Cardiac septum (tissue), 1 donor: ENCODE results near the gene RELCH. TPM values are rescaled to one million over a fixed set of nuclear protein-coding genes. Genes with fewer than 3 reads are reported as not detected.
"Not testable (repeated sequence)": the region's sequence is repeated elsewhere in the genome, so short reads cannot be mapped to it uniquely, and the experiment has no call there.

Experiments
- DNase-seq: peaks from one replicate; pipeline ENCODE4 v3.0.0-alpha.2; 2020; ENCODE audit warnings: low spot score
- intact Hi-C: fragments of 100-400 bp; cut with DNase I; formaldehyde crosslinking; loops from one replicate; pipeline ENCODE4 v1.14.0; 2022
- long read RNA-seq: library from polyadenylated mRNA; unstranded; transcript quantifications from one replicate; pipeline ENCODE4 v2.0.0, GENCODE V29; 2021
- total RNA-seq: library from RNA; stranded (reverse); fragmentation: NEBNext Ultra II Directional; extraction: Animal tissue kit (Norgen Biotek cat#: 25700); gene quantifications from one replicate; pipeline ENCODE4 v1.2.1, GENCODE V29; 2021
- donor health status: DM: no; HTN: no; CAD: no.

The RELCH gene, protein sequence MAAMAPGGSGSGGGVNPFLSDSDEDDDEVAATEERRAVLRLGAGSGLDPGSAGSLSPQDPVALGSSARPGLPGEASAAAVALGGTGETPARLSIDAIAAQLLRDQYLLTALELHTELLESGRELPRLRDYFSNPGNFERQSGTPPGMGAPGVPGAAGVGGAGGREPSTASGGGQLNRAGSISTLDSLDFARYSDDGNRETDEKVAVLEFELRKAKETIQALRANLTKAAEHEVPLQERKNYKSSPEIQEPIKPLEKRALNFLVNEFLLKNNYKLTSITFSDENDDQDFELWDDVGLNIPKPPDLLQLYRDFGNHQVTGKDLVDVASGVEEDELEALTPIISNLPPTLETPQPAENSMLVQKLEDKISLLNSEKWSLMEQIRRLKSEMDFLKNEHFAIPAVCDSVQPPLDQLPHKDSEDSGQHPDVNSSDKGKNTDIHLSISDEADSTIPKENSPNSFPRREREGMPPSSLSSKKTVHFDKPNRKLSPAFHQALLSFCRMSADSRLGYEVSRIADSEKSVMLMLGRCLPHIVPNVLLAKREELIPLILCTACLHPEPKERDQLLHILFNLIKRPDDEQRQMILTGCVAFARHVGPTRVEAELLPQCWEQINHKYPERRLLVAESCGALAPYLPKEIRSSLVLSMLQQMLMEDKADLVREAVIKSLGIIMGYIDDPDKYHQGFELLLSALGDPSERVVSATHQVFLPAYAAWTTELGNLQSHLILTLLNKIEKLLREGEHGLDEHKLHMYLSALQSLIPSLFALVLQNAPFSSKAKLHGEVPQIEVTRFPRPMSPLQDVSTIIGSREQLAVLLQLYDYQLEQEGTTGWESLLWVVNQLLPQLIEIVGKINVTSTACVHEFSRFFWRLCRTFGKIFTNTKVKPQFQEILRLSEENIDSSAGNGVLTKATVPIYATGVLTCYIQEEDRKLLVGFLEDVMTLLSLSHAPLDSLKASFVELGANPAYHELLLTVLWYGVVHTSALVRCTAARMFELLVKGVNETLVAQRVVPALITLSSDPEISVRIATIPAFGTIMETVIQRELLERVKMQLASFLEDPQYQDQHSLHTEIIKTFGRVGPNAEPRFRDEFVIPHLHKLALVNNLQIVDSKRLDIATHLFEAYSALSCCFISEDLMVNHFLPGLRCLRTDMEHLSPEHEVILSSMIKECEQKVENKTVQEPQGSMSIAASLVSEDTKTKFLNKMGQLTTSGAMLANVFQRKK
- 21.0 TPM for total RNA-seq
- long read RNA-seq, full-length matches to known transcripts, result 4 of 15 reads
- long read RNA-seq, partial matches to known transcripts, result 3 of 15 reads
- long read RNA-seq, other reads (novel, unspliced or antisense), result 8 of 15 reads

DNA sequence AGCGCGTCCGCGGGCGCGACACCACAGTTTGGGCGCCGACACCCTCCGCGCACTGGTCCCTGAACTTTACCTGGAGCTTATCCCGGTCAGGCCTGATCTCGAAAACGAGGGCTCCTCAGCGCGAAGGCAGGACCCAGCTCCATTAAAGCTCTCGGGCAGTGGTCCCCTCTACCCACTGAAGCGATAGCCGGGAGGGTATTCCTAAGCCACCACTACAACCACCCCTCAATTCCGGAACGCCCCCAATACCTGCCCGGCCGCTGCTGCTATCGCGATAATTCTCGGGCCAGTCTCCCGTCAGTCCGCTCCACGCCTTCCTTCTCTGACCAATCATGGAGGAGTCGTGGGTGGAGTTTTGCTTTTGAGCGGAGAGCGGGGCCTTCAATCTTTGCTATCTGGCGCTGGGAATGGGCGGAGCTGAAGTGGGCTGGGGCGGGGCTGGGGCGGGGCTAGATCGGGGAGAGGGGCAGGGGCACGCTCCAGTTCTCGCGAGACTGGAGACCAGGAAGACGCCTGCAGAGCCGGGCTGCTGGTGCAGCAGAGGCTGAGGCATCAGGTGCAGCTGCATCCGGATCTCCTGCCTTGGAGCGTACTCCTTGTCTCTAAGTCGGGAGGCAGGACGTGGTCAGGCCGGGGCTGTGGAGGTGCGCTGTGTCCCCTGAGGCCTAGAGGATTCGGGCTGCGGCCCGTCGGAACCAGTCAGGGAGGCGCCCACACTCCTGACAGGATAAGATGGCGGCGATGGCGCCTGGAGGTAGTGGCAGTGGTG is at the start of gene RELCH, which contains the start of gene PIGN:
Gene RELCH (plus strand): TSS at position 482 of the 769 bp plus-strand sequence. CDS start 251 bp downstream, at position 733.
Gene PIGN (minus strand): TSS at position 283 of the 769 bp plus-strand sequence. CDS start 25,703 bp downstream, outside the sequence.
- DNase-seq, result peak; percentile 97
- intact Hi-C loops, result loop anchor here (2.0 to 10.0 kb wide), 3 partner anchors 238 to 398 kb away; partner anchors contain the start of gene ZCCHC2

DNA sequence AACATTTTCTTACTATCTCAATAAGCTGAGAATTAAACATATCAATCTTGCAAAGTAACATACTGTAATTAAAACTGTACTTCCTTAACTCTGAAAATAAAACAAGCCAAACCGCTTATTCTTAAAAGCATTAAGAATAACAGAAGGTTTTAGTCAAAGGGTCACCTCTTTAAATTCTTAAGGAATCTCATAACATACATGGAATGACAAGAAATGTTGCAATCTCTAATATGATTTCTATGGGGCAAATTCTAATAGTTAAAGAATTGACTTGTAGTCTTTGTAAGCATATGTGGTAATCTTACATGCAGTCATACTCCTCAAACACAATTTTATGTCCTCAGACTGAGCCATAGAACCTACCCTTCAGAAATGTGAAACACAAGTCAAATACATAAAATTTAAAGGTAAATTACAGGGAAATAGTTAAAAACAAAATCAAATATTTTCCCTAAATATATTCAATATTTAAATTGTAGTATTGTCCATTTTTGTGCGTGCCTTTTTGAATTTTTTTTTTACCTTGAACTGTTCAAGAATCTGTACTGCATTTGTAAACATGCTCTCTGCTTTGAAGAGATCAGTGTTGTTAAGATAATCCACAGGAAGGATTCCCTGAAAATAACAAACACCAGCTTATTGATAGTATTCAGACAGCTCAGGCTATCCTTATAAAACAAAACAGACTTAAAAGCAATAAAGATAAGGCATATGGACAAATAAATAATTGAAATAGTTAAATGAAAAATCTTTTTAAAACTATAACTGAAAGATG is 48.4 kb upstream of the RELCH start:
- intact Hi-C loops, result loop anchor here (10.0 kb wide), 1 partner anchor 584 kb away; no protein-coding TSS in a partner anchor
- DNase-seq, result no peak

DNA sequence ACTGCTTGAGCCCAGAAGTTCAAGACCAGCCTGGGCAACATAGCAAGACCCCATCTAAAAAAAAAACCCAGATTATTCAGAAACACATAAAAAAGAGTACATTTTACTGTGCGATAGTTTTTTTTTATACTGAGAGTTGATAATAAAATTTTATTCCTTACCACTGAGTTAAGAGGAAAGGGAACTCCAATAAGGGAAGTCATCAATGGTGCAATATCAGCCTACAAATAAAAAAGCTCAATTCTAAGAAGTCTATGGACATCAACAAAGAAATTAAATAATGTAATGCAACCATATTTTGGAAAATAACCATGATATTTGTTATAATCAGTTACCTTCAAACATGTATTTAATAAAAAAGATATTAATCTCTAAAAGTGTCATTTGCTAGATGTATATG is 46.8 kb upstream of the RELCH start:
- intact Hi-C loops, result no loop called here
- DNase-seq, result no peak

- intact Hi-C loops, result no loop called here
These were observed 42.7 kb upstream of the RELCH start for GRCh38 chr18:62144338-62144737.

GRCh38 chr18:62151068-62151771 is 35.8 kb upstream of the RELCH start:
- intact Hi-C loops, result no loop called here
- DNase-seq, result no peak

More at GRCh38 chr18:62144338-62144737, 42.7 kb upstream of the RELCH start:
- DNase-seq, result no peak

GRCh38 chr18:62152844-62153243 is 34.2 kb upstream of the RELCH start:
- no peak for DNase-seq
- intact Hi-C loops, result no loop called here

GRCh38 chr18:62157843-62158242 is 29.2 kb upstream of the RELCH start:
- intact Hi-C loops, result no loop called here
- no peak for DNase-seq

GRCh38 chr18:62164310-62164709 is 22.7 kb upstream of the RELCH start:
- intact Hi-C loops, result no loop called here
- DNase-seq, result no peak

DNA sequence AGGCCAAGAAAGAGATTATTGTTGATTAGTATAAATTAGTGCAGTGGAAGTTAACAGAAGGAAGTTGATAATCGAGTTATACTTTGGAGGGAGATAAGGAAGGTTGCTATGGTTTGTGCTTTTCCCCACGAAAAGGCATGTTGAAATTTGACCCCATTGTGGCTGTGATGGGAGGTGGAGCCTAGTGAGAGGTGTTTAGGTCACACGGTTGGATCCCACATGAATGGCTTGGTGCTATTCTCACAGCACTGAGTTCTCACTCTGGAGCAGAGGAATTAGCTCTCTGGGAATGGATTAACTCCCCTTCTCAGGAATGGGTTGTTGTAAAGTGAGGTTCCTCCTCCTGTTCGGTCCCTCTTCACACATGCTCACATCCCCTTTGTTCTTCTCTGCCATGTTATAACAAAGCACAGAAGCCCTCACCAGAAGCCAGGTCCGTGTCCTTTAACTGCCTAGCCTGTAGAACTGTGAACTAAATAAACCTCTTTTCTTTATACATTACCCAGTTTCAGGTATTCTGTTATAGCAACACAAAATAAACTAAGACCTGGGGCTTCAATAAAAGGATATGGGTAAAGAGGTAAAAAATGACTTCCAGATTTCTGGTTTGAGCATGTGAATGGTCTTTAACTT is 22.1 kb upstream of the RELCH start:
- intact Hi-C loops, result no loop called here
- DNase-seq, result no peak

GRCh38 chr18:62165583-62165982 is 21.5 kb upstream of the RELCH start:
- intact Hi-C loops, result no loop called here
- no peak for DNase-seq

- DNase-seq, intact Hi-C loops: not testable (repeated sequence)
These were observed 20.5 kb upstream of the RELCH start for GRCh38 chr18:62166524-62166923.

DNA sequence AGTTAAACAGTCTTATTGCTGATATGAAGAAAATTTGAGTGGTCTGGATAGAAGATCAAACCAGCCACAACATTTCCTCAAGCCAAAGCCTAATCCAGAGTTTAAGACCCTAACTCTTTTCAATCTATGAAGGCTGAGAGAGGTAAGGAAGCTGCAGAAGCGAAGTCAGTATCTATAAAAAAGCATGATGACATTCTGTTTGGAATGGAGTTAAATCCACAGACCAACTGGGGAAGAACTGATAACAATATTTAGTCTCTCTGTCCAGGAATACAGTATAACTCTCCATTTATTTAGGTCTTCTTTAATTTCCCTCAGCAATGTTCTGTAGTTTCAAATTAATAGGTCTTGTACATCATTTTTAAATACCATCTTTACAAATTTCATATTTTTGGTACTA is 16.2 kb upstream of the RELCH start:
- intact Hi-C loops, result no loop called here
- no peak for DNase-seq

DNA sequence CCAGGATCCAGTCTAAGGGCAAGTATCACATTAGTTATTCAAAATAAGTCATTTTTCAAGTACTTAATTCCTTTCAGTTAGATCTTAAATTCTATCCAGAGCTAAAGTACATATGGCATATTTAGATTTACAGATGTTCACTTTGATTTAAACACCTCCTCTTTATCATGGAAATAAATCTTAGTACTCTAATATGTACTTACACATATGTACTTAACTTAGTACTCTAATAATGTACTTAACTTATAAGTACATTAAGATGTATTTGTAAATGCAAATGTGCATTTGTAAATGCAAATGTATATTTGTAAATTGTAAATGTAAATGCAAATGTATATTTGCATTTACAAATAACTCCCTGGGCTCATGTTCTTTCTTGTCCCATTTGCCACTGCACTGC is 14.8 kb upstream of the RELCH start:
- intact Hi-C loops, result no loop called here
- no peak for DNase-seq

GRCh38 chr18:62175521-62175920 is 11.5 kb upstream of the RELCH start:
- DNase-seq, result no peak
- intact Hi-C loops, result no loop called here

- DNase-seq, result no peak
- intact Hi-C loops, result no loop called here
These were observed 9.8 kb upstream of the RELCH start for GRCh38 chr18:62177271-62177670.

GRCh38 chr18:62179213-62179612 is 7.8 kb upstream of the RELCH start:
- no peak for DNase-seq
- intact Hi-C loops, result no loop called here

DNA sequence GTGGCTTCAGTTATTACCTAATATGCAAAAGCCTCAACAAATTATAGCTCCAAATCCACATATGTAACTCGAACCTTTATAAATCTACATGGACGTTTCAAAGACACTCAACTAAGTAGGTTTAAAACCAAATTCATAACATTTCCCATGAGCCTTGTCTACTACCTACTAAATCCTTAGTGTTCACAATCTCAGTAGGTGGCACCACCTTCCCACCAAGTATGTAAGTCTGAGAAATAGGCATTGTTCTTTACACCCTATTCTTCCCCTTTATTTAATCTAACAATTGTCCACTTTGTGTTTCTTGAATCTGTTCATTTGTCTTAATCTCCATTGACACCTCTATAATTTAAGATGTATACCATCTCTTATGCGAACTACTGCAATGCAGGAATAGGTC is 4.8 kb upstream of the RELCH start:
- no peak for DNase-seq
- intact Hi-C loops, result loop anchor here (2.0 to 10.0 kb wide), 3 partner anchors 67 to 403 kb away; partner anchors contain the start of gene ZCCHC2
